HG03432 (cell line): Measurements from ENCODE around the gene TJP3.

ENCODE experiments used
- ATAC-seq: cut with Tn5 transposase; IDR thresholded peaks from one replicate; pipeline ENCODE4 v1.9.1; 2021; ENCODE audit warnings: mild to moderate bottlenecking, moderate library complexity; ENCODE audit not compliant: unreplicated experiment

Gene TJP3

DNA sequence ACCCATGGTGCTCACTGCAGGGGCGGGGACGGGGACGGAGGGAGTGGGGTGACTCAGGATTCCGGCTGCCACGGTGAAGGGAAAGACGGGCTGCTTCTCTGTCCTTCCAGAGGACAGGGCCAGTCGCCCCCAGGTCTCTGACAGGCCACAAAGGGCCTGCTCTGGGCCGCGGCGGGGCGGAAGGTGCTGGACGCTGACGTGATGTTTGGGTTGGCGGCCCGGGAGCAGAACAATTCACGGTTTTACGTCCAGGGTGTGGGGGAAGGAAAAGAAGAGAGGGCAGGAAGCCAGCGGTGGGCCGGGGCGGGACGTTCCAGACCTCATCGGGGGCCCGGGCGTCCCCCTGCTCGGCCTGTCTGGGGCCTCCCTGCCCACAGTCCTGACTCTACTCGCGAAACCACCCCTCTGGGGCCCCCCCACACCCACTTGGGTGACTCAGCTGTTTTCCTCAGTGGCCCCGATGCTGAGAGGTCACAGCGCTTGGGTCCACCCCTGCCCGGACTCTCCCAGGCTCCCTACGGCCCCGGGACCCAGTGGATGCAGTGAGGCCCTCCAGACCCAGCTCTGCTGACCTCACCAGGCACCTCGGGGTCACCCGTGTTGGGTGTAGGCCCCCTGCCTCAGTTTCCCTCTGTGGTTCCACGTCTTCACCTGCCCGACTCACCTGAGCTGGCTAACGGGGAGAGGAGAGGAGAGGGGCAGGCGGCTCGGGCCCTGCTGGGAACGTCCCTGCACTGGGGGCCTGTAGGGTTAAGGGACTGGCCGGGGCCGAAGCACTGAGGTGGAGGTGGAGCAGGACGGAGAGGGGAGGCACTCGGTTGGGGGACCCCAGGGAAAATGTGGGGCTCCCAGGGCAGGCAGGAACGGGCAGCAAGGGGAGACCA, 37.1 kb upstream of the TJP3 start:
- ATAC-seq, result no peak

- ATAC-seq, result no peak
Measured at GRCh38 chr19:3671680-3672574, 36.3 kb upstream of the TJP3 start.

DNA sequence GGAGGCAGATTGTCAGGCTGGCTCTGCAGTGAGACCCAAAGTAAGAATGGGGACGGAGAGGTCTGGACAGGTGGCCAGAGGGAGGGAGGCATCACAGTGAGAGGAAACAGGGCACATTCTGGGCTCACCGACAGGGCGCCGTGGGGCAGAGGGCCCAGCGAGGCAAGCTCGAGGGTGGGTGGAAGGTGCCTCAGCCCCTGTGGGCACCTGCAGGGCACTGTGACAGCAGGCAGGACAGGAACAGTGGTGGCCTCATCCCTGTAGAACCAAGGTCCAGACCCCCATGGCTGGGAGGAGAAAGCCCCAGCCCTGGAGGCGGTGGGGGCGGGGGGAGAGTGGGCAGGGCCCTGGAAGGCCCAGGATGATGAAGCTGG, 35.6 kb upstream of the TJP3 start:
- ATAC-seq, result no peak

DNA sequence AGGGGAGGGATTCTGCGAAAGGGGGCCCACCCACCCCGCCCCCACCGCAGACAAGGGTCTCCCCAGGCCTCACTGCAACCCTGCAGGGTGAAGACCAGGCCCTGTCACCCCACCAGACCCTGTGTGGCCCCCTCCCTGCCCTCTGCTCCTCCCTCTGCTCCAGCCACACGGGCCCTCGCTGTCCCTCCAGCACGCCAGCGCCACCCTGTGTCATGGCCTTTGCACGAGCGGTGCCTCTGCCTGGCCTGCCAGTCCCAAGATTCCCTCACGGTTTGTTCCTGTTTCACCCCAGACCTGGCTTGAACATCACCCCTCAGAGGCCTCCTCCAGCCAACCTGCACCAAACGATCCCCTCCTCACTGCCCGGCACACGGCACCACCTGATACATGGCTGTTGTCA, 35.2 kb upstream of the TJP3 start:
- ATAC-seq, result no peak

GRCh38 chr19:3673506-3674439, 34.4 kb upstream of the TJP3 start:
- ATAC-seq, result no peak

DNA sequence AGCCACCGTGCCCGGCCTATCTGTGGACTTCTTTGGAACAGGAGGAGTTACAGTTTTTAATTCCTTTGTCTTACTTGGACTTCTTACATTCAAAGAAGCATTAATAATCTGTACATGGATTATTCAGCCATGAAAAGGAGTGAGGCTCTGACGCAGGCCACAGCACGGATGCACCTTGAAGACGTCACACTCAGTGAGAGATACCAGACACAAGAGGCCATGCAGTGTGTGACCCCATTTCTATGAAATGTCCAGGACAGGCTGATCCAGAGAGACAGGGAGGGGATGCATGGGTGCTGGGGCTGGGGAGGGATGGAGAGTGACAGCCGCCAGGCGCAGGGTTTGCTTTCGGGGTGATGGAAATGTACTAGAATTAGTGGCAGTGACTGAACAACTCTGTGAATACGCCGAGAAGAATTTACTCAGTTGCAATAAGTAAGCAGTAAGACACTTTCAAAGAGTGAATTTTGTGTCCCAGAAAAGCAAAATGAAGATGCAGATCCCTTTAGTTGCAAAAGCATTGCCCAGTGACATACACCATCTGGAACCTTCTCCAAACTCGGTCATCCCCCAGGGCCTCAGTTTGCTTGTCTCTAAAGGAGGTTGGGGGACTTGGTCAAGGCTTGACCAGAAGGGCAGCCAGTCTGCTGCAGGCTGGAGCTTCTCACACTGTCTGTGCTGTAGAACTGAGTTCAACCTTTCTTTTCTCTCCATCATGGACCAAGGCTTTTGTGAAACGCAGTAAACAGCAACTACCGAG, 33.2 kb upstream of the TJP3 start:
- no peak for ATAC-seq

DNA sequence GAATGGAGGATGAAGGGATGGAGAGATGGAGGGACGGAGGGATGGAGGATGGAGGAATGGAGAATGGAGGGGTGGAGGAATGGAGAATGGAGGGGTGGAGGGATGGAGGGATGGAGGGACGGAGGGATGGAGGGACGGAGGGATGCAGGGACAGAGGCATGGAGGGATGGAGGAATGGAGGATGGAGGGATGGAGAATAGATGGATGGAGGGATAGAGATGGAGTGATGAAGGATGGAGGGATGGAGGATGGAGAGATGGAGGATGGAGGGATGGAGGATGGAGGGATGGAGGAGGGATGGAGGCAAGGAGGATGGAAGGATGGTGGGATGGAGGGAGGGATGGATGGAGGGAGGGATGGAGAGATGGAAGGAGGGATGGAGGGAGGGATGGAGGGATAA, 30.0 kb upstream of the TJP3 start:
- no peak for ATAC-seq

DNA sequence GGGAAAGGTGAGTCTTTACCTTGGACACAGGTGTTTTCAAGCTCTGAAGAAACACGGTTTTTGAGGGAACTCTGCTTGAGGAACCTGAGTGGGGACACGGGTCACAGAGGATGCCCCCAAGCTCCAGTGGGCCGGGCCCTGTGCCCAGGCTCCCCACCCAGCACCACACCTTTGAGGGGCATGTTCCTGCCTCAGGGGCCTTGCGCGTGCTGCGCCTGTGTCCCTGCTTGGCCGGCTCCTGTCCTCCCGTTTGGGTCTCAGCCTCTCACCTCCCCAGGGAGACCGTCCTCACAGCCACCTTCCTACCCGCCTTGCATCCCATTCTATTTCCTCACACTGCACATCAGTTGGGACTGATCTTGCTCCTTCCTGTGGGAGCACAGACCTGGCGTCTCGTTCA, 29.0 kb upstream of the TJP3 start:
- ATAC-seq, result no peak

DNA sequence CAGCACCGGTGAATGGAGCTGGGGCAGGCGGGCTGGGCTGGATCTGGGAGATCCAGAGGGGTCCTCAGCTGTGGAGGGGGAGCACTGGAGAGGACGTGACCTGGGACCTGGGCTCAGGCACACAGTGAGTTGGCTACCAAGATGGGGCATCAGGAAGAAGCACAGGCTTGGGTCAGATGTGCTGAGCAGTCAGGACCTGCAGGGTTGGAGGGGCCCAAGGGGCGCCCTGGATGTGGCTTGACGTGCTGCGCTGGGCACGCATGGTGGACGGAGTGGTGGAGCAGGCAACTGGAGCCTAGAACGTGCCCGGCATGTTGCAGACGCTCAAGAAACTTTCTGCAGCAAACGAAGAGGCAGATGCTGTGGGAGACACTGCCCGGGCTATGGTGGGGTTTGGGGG, 28.6 kb upstream of the TJP3 start:
- no peak for ATAC-seq

- ATAC-seq, result no peak
Measured at GRCh38 chr19:3680939-3681338, 27.2 kb upstream of the TJP3 start.

DNA sequence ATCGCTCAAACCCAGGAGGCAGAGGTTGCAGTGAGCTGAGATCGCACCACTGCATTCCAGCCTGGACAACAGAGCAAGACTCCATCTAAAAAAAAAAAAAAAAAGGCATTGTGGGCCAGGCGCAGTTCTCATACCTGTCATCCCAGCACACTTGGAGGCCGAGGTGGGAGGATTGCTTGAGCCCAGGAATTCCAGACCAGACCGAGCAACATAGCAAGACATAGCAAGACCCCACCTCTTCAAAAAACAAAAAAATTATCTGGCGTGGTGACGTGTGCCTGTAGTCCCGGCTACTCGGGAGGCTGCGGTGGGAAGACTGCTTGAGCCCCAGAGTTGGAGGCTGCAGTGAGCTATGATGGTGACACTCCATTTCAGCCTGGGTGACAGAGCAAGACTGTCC, 25.9 kb upstream of the TJP3 start:
- no peak for ATAC-seq

DNA sequence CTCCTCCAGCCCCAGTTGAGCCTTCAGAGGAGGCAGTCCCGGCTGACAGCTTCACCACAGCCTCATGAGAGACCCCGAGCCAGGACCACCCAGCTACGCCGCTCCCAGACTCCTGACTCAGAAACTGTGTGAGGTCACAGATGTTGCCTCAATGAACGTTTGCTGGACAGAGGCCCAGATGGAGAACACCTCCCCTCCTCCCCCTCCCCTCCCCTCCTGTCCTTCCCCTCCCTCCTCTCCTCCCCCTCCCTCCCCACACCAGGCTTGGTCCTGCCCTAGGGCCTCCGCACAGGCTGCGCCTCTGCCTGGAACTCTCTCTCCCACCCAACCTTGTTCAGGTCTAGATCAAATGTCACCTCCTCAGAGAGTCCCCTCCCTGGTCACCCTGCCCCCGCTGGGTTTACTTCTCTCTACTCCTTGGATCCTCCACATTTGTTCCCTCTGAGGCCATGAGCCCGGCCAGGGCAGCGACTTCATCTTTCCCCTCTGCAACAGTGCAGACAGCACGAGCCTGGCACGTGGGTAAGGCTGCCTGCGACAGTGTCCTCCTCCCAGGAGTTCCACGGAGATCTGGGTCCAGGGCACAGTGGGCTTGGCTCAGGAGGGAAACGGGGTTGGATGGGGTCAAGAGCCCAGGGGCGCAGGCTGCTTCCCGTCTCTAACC, 25.3 kb upstream of the TJP3 start:
- no peak for ATAC-seq

DNA sequence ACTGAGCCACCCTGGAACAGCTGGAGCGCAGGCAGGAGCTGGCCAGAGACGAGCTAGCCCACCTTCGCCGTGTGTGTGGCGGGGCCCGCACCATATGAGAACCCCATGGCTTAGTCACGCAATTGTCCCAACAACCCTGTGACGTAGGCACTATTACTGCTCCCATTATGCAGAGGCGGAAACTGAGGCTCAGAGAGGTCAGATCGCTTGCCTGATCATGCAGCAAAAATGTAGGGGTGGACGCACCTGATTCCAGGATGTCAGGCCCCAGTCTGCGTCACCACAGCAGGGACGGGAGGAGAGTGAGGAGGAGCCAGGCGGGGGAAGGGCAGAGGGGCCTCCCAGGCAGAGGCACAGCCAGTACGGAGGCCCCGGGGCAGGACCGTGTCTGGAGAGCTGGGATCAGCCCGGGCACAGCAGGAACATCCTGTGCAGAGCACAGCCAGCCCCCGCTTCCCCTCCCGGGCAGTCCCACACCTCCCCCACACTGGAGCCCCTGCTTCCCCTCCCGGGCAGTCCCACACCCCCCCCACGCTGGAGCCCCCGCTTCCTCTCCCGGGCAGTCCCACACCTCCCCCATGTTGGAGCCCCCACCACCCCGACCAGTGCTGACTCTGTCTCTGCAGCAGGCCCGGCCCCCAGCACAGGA, 24.7 kb upstream of the TJP3 start:
- no peak for ATAC-seq

DNA sequence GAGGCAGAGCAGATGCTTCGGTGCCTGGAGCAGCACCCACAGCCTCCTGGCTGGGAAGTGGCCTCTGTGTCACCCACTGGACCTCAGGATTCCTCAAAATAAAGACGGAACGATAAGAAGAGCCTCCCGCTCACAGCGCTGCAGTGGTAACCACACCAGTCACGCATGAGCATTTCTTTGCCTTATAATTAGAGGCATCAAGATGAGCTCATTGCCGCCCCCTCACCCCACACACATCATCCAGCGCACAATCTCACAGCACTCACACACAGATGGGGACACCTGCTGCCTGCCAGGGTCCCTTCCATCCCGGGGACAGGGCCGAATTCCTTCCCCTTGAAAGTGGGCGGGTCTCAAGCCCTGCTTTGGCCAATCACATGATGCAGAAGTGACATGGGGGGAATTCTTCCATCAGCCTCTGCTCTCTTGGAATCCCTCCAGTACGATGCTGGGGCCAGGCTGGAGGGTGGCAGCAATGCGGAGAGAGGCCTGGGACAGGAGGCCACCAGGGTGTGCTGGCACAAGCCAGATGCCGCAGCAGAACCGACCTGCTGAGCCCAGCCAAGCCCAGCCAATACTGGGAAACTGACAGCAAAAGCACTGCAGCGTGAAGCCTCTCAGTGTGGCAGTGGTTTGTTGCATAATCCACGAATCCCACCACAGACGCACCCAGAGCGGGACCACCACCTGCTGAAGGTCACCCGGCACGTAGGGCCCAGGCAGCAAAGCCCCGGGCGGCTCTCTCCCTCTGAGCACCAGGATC, 23.9 kb upstream of the TJP3 start:
- ATAC-seq, result no peak

DNA sequence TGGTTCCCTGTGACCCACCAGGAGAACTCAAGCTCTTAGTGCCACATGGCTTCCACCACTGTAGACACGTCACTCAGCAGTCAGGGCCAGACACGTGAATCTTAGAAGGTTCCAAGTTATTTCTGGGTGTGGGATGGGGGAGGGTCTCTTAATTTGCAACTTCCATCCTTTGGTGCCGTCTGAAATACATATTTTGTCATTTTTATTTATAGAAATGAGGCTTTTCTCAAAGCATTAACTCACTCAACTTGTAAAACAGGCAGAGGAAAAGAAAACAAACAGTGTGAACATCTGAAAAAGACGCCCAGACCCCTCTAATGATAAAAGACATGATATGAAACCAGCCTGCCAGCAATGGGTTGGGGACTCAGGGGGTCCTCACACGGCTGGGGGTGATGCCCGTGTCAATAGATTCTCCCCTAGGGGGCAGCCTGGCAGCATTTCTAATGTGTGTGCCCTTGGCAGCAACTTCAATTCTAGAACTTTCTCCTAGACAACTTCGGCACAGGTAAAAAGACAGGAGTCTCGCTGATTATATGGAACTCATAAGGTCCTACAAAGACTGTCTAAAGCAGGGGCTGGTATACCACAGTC, 23.3 kb upstream of the TJP3 start:
- ATAC-seq, result no peak

DNA sequence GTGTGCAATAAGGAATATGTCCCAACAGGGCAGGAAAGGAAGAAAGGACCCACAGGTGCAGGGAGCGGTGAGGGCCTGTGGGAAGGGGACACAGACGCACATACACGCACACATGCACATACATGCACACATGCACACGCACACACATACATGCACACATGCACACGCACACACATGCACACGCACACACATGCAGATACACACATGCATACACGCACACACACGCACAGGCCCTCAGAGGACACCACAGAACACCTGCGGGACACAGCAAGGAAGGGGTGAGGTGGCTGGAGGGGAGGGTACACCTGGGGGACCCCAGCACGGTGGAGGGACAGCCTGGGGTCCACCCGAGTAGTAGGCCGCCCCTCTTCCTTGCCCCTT, 20.8 kb upstream of the TJP3 start:
- no peak for ATAC-seq

GRCh38 chr19:3687774-3688706, 20.1 kb upstream of the TJP3 start:
- ATAC-seq, result no peak
